Measurements from ENCODE around the gene NFIA. TPM values are rescaled to one million over a fixed set of nuclear protein-coding genes. Genes with fewer than 3 reads are reported as not detected.

The NFIA gene
- total RNA-seq, 1 experiment from 2014 or later: 20.9 TPM

DNA sequence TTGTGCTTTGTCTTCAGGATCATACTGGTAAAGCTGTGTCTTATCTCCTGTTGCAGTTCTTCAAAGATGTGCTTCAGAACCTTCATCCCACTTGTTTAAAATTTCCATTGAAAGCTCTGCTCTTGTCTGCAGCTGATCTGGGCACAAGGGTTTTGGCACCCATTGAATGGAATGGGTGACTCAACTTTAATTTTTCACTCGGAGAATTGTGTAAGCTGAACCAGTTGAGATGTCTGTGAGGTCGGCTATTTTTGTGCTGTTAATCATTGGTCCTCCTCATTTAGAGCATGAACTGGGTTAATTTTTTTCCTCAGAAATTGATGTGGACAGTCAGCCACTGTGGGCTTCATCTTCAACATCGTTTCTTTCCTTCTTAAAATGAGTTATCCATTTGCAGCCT lies 390.5 kb downstream of the NFIA start:
- TF ChIP-seq, protein P1, sequence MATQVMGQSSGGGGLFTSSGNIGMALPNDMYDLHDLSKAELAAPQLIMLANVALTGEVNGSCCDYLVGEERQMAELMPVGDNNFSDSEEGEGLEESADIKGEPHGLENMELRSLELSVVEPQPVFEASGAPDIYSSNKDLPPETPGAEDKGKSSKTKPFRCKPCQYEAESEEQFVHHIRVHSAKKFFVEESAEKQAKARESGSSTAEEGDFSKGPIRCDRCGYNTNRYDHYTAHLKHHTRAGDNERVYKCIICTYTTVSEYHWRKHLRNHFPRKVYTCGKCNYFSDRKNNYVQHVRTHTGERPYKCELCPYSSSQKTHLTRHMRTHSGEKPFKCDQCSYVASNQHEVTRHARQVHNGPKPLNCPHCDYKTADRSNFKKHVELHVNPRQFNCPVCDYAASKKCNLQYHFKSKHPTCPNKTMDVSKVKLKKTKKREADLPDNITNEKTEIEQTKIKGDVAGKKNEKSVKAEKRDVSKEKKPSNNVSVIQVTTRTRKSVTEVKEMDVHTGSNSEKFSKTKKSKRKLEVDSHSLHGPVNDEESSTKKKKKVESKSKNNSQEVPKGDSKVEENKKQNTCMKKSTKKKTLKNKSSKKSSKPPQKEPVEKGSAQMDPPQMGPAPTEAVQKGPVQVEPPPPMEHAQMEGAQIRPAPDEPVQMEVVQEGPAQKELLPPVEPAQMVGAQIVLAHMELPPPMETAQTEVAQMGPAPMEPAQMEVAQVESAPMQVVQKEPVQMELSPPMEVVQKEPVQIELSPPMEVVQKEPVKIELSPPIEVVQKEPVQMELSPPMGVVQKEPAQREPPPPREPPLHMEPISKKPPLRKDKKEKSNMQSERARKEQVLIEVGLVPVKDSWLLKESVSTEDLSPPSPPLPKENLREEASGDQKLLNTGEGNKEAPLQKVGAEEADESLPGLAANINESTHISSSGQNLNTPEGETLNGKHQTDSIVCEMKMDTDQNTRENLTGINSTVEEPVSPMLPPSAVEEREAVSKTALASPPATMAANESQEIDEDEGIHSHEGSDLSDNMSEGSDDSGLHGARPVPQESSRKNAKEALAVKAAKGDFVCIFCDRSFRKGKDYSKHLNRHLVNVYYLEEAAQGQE (IDR thresholded peaks at IDR 0.05; ENCODE audit: insufficient read depth in 1 of 2, low read depth in 2 of 2, low read length in 1 of 2): no peak
- TF ChIP-seq POLR2AphosphoS5 (IDR thresholded peaks at IDR 0.05; ENCODE audit: low read depth, low read length) (no peak), TCF7L2 (IDR thresholded peaks at IDR 0.05; ENCODE audit: low read depth, low read length) (no peak), SIN3A (IDR thresholded peaks at IDR 0.05; ENCODE audit: borderline replicate concordance, insufficient read depth, low read depth, low read length) (no peak)
- TF ChIP-seq, protein P2, sequence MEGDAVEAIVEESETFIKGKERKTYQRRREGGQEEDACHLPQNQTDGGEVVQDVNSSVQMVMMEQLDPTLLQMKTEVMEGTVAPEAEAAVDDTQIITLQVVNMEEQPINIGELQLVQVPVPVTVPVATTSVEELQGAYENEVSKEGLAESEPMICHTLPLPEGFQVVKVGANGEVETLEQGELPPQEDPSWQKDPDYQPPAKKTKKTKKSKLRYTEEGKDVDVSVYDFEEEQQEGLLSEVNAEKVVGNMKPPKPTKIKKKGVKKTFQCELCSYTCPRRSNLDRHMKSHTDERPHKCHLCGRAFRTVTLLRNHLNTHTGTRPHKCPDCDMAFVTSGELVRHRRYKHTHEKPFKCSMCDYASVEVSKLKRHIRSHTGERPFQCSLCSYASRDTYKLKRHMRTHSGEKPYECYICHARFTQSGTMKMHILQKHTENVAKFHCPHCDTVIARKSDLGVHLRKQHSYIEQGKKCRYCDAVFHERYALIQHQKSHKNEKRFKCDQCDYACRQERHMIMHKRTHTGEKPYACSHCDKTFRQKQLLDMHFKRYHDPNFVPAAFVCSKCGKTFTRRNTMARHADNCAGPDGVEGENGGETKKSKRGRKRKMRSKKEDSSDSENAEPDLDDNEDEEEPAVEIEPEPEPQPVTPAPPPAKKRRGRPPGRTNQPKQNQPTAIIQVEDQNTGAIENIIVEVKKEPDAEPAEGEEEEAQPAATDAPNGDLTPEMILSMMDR (IDR thresholded peaks at IDR 0.05): no peak
- no peak overlapping the region for H3K4me3 ChIP-seq (ENCODE audit: low read depth in 2 of 2, low read length in 2 of 2)
- H3K27me3 ChIP-seq (ENCODE audit: control insufficient read depth, insufficient read depth, low read length): no peaks in the 10 kb centered on the region
- no peaks in the 10 kb centered on the region for H3K9me3 ChIP-seq (ENCODE audit: control insufficient read depth, insufficient read depth, low read depth, low read length)
- intact Hi-C loops (cut with micrococcal nuclease; ENCODE audit: unreplicated experiment) (no loop called here), in situ Hi-C loops (cut with HindIII; ENCODE audit: low pct_unique_long_range_greater_than_20kb, low sequenced_read_pairs) (no loop called here)
- POLR2A ChIA-PET: no interaction called here
- ATAC-seq (no peak), DNase-seq (ENCODE audit: low read depth, low spot score) (no peak)
- CTCF ChIA-PET: no interaction called here
- no TSS peak for BruUV-seq (replicated peaks)
- H3K4me1 ChIP-seq (ENCODE audit: control insufficient read depth, insufficient read depth, low read length): no peaks in the 10 kb centered on the region
- H3K36me3 ChIP-seq (ENCODE audit: control insufficient read depth, insufficient read depth, low read length): no peaks in the 10 kb centered on the region
- H3K27ac ChIP-seq (ENCODE audit: low read length): no peak overlapping the region

DNA sequence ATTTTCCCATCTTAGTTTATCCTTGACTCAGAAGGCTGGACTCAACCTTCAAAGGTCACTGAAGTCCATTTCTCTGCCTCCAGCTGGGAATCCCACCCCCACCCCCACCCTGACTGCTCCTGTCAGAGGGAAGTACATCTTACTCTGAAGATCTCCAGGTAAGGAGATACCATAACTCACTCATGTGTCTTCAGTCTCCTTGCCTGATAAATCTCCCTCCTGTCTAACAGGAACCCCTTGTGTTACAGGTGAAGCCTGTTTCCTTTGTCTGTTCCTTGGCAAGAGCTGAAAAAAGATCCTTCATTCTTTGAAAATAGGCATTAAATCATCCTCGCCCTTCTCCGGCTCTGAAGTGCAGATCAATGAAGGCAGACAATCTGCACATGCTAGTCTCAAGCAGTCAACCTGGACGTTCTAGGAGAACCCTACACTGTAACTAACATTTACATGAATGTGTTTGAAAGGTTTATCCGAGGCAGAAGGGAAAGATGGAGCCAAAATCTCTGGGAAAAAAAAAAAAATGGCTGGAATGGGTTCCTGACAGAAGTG lies 392.0 kb downstream of the NFIA start:
- BruUV-seq (replicated peaks): no TSS peak
- POLR2A ChIA-PET: no interaction called here
- TF ChIP-seq SIN3A (IDR thresholded peaks at IDR 0.05; ENCODE audit: borderline replicate concordance, insufficient read depth, low read depth, low read length) (no peak), TCF7L2 (IDR thresholded peaks at IDR 0.05; ENCODE audit: low read depth, low read length) (no peak), POLR2AphosphoS5 (IDR thresholded peaks at IDR 0.05; ENCODE audit: low read depth, low read length) (no peak)
- TF ChIP-seq, protein P1 (IDR thresholded peaks at IDR 0.05; ENCODE audit: insufficient read depth in 1 of 2, low read depth in 2 of 2, low read length in 1 of 2): no peak
- TF ChIP-seq, protein P2 (IDR thresholded peaks at IDR 0.05): no peak
- no peak for ATAC-seq
- no peaks in the 10 kb centered on the region for H3K9me3 ChIP-seq (ENCODE audit: control insufficient read depth, insufficient read depth, low read depth, low read length)
- H3K27ac ChIP-seq (ENCODE audit: low read length): no peak overlapping the region
- no peaks in the 10 kb centered on the region for H3K27me3 ChIP-seq (ENCODE audit: control insufficient read depth, insufficient read depth, low read length)
- CTCF ChIA-PET: no interaction called here
- intact Hi-C loops (cut with micrococcal nuclease; ENCODE audit: unreplicated experiment) (no loop called here), in situ Hi-C loops (cut with HindIII; ENCODE audit: low pct_unique_long_range_greater_than_20kb, low sequenced_read_pairs) (no loop called here)
- no peaks in the 10 kb centered on the region for H3K36me3 ChIP-seq (ENCODE audit: control insufficient read depth, insufficient read depth, low read length)
- no peaks in the 10 kb centered on the region for H3K4me1 ChIP-seq (ENCODE audit: control insufficient read depth, insufficient read depth, low read length)
- no peak for DNase-seq (ENCODE audit: low read depth, low spot score)
- no peak overlapping the region for H3K4me3 ChIP-seq (ENCODE audit: low read depth in 2 of 2, low read length in 2 of 2)

Data from Panc1 (cell line).